GM18502 (cell line): ENCODE data around the gene ZNF329.
"Not testable (repeated sequence)": the region's sequence is repeated elsewhere in the genome, so short reads cannot be mapped to it uniquely, and the experiment has no call there.

Experiments
- ATAC-seq: cut with Tn5 transposase; IDR thresholded peaks from one replicate; pipeline ENCODE4 v1.9.1; 2021; ENCODE audit warnings: mild to moderate bottlenecking; ENCODE audit not compliant: unreplicated experiment, poor library complexity

Gene ZNF329

DNA sequence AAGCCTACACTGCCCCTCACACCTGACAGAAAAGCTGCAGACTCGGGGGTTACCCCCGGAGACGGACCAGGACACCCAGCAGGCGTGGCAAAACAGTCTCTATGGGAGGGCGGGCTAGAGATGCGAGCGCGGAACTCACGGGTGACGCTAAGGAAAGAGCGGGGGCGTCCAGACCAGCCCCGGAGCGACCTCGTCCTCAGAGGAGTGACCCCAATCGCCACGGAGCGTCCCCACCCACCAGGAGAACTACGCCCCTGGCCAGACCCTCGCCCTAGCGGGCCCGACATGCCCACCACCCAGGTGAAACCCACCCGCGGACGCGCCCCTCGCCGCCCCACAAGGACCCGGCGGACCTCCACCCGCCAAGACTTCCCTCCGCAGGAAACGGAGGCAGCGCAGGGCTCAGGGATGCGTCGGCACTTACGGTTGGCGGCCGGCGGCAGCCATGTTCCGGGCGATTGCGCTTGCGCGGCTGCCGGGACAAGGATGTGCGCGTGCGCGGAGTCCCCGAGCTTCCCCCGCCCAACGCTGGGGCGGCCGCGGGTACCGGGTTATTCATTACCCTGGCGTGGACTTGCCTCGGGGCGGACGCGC is at the start of gene ZNF329:
ZNF329 (minus strand) TSS at position 462 of the 594 bp plus-strand sequence. CDS start 21,286 bp downstream, outside the sequence.
- peak; percentile 57 for ATAC-seq

- ATAC-seq: no peak
Measured at GRCh38 chr19:58196901-58197616, 46.5 kb upstream of the ZNF329 start.

DNA sequence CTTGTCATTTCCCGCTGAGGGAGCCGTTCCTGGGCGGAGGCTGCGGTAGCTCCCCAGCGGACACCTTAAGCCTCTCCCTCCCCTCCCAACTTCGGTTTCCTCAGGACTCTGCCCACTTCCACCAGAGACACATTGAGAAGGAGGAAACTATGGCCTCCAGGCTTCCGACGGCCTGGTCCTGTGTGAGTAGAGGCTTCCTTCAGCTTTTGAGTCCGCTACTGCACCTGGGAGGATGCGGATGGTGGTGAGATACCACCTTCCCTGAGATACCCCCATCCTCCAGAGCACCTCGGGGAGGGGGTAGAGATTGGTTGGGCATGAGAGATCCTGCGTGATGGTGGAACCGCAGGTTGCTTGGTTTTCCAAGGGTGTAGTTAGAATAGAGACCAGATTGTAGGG is 33.2 kb upstream of the ZNF329 start:
- ATAC-seq: no peak

DNA sequence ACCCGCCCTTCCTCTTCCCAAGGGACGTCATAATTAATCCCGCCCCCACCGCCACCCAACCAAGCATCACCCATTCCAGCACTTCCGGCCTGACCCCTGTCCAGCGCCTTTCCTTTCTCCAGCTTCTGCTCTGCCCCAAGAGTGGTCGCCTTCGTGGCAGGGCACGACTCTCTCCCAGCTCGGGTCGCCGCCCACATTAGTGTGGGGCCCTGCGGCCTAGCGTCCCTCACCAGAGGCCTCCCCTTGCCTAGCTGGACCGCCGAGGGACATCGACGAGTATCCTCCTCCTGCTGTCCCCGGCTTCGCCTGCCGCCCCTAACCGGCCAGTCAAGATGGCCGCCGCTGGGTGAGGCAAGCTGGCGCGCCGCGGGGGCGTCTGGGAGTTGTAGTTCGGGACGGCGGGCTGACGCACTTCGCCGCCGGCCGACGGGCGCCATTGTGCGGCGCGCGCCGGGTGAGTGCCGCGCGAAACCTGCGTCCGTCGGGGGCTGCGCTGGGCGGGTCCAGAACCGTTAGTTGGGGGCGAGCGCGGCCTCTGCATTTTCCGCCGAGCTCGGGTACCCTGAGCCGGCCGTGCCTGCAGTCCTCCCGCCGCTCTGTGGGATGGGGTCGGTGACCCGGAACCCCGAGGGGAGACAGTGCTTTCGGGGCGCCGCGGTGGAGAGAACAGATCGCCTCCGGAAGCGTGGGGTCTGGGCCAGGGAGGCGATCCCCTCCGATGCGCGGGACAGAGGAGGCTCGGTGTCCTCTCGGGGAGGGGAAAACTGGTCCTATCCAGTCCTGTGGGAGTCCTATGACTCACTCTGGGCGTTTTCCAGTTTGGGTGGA is 32.6 kb upstream of the ZNF329 start, which contains the start of gene ZNF274:
ZNF274 (plus strand) TSS at position 73 of the 828 bp plus-strand sequence. CDS start 905 bp downstream, outside the sequence.
- peak; percentile 87 for ATAC-seq

DNA sequence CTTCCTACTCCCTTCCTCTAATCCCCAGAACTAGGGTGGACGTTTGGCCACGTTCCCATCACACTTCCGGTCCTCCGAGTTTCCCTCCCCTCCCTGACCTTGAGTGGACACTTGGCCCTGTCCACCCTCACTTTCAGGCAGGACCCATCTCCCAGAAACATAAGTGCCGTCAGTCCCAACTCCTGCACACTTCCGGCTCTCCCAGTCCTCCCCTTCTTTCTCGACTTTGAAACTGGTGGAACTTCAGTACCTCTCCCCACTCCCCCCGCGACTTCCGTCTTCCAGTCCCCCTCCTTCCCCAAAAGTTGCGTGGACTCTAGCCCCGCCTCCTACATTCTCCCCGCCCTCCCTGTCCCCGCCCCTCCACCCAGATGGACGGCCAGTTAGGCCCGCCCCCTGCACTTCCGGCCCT is 32.0 kb upstream of the ZNF329 start:
- ATAC-seq: peak; percentile 2

GRCh38 chr19:58181902-58182576 is 31.4 kb upstream of the ZNF329 start:
- no peak for ATAC-seq

DNA sequence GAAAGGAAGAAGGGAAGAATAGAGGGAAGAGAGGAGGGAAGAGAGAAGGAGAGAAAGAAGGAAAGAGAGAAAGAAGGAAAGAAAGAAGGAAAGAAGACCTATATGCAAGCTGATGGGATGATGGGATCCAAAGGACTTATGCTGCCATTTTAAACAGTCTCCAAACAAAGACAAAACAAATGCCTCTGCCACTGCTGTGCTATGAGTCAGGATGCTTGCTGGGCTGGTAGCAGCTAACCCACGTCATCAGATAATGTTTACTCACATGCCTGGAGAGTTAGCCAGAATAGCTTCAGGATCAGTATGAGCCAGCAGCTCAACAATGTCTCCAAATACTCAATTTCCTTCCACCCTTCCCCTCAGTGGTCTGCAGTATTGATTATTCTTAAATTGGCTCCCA is 20.3 kb upstream of the ZNF329 start:
- no peak for ATAC-seq

DNA sequence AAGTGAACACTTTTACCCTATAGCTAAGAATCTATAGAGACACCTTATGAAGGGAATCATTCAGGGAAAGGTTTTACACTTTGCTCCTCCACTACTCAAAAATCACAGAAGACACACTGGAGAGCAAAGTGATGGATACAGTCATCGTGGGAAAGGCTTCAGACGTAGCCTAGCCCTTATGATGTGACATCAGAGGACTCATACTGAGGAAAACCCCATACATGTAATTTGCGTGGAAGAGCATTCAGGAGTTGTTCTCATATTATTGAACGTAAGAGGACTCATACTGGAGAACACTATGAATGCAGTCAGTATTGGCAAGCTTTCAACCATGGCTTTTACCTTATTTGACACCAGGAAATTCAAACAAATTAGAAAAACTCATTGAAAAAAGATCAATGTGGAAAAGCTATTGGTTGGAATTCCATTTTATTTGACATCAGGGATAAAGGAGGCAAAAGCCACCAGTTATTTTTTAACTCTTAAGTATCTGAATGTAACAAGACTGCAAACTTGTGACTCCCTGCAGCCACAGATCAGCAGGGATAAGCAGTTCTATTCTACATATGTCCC is 16.2 kb upstream of the ZNF329 start:
- ATAC-seq: no peak

GRCh38 chr19:58166268-58166667 is 15.7 kb upstream of the ZNF329 start:
- no peak for ATAC-seq

GRCh38 chr19:58157045-58157728 is 6.6 kb upstream of the ZNF329 start:
- no peak for ATAC-seq

DNA sequence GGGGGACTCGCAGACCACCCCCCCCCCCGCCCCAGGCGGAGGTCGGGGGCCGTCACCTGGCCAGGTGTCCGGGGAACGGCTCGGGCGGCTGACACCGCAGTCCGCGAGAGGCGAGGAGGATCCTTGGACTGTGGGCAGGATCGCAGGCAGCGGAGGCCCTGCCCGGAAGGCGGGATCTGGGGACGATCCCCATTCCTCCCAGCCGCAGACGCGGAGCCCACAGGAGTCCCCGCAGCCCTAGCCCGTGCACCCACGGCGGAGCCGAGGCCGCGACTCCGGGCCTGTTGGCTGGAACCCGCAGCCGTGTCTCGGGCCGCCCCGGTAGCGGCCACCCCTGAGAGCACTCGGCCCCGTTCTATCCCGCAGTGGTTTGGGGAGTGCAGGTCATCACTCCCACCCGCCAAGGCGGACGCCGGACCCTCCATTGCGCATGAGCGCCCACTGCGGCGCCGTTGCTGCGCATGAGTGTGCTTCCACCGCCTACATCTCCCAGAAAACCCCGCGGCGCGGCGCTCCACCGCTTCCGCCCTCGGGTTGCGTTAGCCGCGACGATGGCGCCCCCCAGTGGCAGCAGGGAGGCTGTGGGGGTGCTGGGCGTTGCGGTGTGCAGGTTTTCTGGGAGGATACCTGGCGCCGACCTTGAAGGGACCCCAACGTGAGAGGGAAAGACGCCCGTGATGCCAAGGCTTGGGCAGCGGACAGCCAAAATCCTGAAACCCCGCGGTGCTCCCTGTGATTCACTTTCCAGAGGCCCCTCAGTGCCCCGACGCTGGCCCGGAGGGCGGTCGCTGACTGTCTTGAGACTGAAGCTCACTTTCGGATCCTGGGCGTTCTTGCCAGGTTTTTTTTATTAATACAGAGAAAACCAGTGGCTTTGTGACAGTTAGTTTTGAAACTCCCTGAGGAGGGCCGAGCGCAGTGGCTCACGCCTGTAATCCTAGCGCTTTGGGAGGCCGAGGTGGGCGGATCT is 4.4 kb upstream of the ZNF329 start:
- peak; percentile 76 for ATAC-seq

- ATAC-seq: no peak
Measured at GRCh38 chr19:58154287-58154678, 3.7 kb upstream of the ZNF329 start.

DNA sequence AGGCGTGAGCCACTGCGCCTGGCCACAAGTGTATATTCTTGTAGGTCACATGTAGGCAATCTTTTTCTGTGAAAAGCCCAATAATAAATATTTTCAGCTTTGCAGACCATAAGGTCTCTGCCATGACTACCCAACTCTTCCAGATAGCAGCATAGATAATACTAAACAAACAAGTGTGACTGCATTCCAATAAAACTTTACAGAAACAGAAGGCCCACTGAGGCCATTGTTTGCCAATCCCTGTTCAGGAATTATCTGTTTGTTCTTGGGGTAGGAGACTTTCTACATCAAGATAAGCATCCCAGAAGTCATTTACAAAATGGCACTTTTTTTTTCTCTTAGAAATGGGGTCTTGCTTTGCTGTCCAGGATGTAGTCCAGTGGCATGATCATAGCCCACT is 2.8 kb upstream of the ZNF329 start:
- ATAC-seq: no peak

DNA sequence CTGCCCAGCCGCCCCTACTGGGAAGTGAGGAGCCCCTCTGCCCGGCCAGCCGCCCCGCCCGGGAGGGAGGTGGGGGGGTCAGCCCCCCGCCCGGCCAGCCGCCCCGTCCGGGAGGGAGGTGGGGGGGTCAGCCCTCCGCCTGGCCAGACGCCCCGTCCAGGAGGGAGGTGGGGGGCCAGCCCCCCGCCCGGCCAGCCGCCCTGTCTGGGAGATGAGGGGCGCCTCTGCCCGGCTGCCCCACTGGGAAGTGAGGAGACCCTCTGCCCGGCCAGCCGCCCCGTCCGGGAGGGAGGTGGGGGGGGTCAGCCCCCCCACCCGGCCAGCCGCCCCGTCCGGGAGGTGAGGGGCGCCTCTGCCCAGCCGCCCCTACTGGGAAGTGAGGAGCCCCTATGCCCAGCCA is 3.1 kb downstream of the ZNF329 start:
- ATAC-seq: not testable (repeated sequence)

DNA sequence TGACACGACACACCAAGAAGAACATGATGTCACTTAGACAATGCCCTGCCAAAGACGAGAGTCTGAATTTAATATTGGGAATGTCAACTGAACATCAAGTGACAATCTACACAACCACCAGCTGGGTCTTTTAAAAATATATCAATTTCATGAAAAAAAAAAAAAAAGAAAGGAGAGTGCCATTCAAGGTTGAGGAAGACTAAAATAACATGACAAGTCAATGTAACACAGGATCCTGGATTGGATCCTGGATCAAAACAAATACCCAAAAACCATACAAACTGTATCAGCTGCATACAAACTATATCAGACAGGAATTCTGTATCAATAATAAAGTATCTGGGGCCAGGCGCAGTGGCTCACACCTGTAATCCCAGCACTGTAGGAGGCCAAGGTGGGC is 4.7 kb downstream of the ZNF329 start:
- no peak for ATAC-seq

DNA sequence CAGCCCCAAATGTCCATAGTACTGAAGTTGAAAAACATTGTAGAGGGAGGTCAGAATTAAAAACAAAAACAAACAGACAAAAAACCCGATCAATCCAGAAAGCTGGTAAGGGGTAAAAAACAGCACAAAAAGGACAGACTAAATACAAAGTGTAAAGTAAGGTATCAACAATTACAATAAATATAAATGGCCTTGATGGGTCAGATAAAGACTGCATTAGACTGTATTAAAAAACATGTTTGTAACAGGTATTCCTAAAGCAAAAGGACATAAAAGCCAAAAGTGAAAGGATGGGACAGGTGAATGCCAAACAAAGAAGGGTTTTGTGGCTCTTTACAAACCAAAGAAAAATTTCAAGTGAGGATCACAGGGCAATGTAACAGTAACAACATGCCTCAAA is 16.3 kb downstream of the ZNF329 start:
- no peak for ATAC-seq

DNA sequence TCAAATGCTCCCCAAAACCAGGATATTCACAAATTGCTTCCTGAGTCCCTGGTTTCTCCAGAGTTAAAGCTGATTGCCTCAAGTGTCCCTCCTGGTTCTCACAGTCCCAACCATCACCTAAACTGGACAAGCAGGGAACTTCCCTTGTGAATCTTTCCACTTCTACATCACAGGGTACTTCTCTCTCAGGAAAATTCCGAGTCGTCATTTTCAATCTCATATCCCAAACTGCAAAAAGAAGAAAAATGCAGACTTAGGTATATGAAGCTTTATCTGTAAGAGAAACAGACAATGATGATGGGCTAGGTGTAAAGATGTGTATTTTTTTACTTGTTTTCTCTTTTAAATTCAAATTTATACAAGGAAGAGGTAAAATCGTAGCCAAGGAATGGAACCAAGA is 21.3 kb downstream of the ZNF329 start:
- no peak for ATAC-seq

DNA sequence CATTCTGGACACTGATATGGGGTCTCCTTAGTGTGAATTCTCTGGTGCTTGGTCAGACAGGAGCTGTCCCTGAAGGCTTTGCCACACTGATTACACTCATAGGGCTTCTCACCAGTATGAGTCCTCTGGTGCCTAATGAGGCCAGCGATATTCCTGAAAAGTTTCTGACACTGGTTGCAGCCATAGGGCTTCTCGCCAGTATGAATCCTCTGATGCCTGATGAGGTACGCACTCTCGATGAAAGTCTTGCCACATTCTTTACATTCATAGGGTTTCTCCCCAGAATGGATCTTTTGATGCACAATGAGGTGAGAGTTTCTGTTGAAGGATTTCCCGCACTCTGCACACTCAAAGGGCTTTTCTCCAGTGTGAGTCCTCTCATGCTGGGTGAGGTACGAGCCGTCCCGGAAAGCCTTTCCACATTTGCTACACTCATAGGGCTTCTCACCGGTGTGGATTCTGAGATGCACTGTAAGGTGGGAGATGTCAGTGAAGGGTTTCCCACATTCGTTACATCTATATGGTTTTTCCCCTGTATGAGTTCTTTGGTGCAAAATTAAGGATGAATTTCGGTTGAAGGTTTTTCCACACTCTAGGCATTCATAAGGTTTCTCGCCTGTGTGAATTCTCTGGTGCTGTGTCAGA is 22.4 kb downstream of the ZNF329 start:
- no peak for ATAC-seq
